Lower leg skin (tissue), 3 donors: ENCODE measurements around the gene RPRD1B.

Experiments
- POLR2A ChIP-seq, 2 donors: fragments of 450-650 bp; IDR thresholded peaks; one replicate each; pipeline ENCODE4 v1.6.1; 2016 to 2017; ENCODE audit warnings: antibody characterized with exemption in 2 of 2, mild to moderate bottlenecking in 1 of 2, moderate library complexity in 1 of 2
- TF ChIP-seq, protein P1 (sequence below), 3 donors: fragments of 450-650 bp; IDR thresholded peaks; one replicate each; pipeline ENCODE4 v1.5.1; 2016; ENCODE audit warnings: antibody characterized with exemption in 3 of 3, mild to moderate bottlenecking in 3 of 3, moderate library complexity in 2 of 3

DNA sequence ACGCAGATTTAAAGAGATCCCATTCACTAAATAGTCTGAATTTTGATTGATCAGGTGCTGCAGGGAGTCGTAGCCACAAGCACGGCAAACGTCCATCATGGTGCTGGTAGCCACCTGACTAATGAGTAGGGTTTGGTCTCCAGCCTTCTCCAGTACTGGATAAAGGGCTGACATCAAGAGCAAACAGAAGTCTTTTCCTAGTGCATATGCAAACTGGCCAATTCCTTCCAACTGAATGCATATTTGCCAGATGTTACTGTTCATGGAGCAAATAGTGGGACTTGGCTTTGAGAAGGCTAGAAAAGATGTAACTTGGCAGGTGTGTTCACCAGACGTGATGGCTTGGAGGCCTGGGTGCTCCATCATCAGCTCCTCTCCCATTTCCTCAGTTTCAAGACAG lies 21.9 kb upstream of the RPRD1B start:
- TF ChIP-seq, protein P1, sequence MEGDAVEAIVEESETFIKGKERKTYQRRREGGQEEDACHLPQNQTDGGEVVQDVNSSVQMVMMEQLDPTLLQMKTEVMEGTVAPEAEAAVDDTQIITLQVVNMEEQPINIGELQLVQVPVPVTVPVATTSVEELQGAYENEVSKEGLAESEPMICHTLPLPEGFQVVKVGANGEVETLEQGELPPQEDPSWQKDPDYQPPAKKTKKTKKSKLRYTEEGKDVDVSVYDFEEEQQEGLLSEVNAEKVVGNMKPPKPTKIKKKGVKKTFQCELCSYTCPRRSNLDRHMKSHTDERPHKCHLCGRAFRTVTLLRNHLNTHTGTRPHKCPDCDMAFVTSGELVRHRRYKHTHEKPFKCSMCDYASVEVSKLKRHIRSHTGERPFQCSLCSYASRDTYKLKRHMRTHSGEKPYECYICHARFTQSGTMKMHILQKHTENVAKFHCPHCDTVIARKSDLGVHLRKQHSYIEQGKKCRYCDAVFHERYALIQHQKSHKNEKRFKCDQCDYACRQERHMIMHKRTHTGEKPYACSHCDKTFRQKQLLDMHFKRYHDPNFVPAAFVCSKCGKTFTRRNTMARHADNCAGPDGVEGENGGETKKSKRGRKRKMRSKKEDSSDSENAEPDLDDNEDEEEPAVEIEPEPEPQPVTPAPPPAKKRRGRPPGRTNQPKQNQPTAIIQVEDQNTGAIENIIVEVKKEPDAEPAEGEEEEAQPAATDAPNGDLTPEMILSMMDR (IDR thresholded peaks at IDR 0.05) = no peak
- TF ChIP-seq POLR2A (IDR thresholded peaks at IDR 0.05) = no peak
